Stimulated activated CD4-positive, alpha-beta T cell treated with anti-CD3 and anti-CD28 coated beads, Interleukin-1b, Interleukin-23, amount 100 ng/mL, for 1 hour (primary cell): Measurements from ENCODE around the gene KCTD1.
"Not testable (repeated sequence)": the region's sequence is repeated elsewhere in the genome, so short reads cannot be mapped to it uniquely, and the experiment has no call there.

Source experiments
- DNase-seq, 2 donors: peaks; one replicate each; pipeline ENCODE4 v3.0.0-alpha.2; 2020; ENCODE audit warnings: low read depth in 2 of 2

The KCTD1 gene

DNA sequence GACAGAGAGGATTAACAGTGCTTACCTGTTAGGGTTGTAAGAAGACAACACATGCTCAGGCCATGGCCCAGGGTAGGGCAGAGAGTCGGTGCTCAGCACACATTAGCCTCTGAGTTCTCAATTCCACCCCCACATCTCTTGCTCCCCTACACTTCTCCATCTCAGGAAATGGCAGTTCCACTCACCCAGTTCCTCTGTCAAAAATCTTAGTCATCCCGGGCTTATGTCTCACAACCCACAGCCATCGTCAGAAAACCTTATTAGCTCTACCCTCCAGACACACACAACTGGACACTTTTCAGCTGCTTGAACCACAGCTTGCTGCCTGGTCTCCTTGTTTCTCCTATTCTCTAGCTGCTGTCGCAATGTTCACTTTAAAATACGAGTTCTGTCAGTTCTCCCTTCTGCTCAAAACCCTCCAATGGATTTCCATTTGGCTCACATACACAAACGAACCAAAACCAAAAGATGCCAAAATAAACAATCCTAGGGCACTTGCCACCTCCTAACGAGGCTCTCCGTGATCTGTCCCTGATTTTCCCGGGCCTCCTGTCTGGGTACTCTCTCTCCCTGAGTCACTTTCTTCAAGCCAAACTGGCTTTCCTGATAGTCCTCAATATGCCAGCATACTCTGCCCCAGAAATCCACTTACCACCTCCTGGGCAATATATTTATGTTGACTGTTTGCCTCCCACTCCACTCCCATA lies 89.7 kb downstream of the KCTD1 start:
- no peak for DNase-seq

DNA sequence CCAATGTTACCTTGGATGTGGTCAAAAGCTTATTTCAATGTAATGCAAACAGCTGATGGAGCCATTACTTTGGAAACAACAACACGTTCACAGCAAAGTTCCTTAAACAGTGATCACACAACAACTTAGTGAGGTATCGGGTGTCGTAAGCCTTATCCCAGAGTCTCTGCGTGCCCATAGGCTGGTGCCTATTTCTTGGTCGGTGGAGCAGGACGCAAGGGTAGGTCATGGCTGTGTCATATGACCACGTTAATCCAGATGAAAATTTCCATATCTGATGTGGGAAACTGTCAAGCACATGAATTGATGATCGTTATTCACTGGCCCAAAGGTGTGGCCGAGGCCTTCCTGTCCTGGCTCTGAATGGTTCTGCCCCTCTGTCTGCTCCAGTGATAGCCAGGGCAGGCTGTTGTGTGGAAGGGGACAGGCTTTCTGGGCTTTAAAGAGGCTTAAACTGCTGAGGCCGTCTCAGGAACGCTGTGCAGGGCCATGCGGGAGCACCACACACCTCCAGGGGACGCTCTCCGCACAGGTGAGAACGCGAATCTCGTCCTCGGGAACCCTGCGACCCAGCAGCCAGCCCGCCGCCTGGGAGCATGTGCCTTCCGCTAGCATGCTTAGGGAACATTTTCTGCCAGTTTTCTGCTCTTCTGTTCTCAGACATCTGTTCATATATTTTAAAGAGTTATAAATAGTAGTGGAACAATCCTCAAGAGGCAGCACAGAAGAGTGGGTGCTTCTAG lies 90.6 kb downstream of the KCTD1 start:
- no peak for DNase-seq

DNA sequence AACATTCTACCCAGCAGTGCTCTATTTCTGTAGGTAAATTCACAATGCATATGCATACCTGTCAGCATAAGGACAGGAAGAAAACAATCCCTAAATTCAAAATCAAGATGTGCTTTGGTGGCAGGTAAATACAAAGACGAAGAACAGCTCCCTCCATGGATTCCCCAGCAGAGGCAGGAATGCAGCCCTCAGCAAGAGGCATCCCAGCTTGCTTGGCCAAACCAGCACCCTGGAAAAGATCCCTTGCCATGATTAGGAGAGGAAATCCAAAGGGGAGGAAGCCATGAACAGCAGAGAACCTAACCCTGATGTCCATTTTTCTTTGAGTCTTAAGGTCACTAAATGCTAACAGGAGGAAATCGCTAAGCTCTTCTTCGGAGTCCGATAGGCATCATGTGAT lies 91.2 kb downstream of the KCTD1 start:
- DNase-seq: no peak

DNA sequence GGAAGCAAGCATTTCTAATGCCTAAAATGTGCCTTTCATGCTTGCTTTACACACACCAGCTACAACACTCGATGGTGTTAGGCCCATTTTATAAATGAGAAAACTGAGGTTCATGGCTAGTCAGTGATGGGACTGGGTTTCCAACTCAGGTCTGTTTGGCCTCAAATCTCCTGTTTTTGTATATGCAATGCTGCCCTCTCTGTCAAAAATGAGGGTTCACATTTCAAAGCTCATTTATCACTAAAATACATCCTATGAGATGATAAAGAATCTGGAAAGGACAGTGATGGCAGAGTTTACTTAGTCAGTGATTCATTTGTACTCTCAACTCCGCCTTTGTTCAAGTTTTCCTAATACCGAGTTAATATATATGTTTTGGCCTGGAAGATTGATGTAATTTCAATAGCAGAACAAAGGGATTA lies 92.3 kb downstream of the KCTD1 start:
- no peak for DNase-seq

DNA sequence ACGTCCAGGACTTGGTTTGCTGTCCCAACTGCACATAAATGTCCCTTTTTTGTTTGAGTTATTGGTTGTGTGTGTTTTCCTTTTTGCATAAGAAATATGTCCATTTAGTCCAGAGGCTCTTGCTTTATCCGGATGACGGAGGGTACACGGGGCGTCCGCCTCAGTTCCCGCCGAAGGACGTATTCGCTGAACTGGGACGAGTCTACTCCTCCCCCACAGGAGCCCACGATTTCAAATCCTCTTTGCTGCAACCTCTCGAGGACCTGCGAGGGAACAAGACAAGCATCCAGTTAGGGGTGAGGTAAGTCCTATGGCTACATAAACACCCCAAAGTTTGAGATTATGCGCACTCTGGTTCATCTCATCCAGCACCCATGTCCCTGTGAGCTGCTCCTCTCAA lies 92.7 kb downstream of the KCTD1 start:
- no peak for DNase-seq

DNA sequence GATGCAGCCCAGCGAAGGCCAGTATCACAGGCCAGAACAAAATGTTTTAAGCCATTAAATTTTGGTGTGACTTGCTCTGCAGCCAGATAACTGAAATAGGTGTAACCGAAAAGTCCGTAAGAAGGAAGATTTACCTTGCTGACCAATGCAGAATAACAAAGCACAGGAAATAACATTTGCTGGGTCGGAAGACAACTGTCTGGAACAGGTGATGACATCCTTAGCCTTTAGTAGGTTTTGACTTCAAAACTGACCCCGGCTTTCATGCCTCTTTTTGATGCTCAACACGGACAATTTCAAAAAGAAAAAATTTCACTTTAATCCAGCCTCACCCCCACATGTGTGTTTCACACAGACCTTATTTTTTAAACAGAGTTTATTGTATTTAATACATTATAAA lies 93.7 kb downstream of the KCTD1 start:
- no peak for DNase-seq

DNA sequence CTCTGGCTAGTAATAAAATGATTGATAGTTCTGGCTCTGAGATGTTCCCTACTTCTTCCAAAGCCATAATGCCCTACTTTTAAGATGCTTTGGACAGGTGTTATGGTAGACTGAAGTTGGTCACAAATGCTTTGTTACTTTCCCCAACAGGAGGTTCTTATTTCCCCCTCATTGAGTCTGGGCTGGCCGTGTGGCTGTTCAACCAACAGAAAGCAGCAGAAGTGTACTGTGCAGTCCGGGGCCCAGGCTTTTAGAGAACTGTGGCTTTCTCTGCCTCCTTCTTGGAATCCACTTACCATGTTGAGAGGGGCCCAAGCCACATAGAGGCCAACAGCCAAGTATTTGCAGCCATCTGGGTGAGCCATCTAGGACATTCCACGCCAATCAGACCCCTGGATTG lies 94.2 kb downstream of the KCTD1 start:
- DNase-seq: no peak

DNA sequence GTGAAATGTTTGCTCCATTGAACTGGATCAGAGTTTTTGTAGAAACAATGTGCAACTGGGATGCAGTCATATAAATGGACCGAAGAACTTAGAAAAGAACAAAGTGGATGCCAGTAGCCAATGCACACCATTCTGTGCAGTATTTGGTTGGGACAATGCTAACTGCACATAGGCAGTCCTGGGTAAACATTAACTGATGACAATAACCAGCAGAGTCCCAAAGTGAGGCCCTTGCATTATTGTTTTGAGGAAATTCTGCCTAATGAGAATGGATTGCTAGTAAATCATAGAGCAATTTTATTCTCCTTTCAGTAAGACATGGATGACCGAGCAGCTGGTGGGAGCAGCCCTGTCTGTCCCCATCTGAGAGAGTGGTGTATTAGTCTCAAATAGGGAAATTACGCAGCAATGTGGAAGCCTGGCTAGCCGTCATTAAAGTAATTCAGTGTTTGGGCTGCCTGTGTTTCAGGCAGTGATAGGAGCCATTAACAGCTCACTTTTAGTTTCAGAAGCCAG lies 94.9 kb downstream of the KCTD1 start:
- DNase-seq: no peak

DNA sequence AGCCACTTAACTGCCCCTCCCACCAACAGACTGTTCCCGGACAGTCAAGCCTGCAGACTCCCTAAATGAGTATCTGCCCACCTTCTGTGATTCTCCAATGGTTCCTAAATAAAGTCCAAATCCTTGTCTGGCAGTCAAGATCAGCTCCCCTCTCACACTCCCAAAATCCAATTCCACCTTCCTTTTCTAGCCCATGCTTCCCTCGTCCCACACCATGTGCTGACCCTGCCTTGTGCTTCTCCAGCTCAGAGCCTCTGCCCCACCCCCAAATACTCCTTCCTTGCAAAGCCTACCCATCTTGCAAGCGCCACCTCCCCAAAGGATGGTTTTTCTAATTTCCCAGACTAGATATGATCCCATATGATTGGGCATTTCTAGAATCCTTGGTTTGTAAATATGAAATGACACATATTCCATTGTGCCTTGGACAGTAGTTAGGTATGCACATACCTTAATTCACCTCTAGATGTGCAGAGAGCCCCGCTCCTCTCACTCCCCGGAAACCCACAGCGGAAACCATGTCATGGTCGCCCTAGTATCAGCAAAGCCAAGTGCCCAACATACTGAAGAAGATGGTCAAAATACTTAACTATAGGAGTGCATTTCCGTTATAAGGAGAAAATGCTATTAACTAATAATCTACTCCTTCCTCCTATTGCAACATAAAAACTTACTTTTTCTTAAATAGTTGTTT lies 97.2 kb downstream of the KCTD1 start:
- DNase-seq: no peak

DNA sequence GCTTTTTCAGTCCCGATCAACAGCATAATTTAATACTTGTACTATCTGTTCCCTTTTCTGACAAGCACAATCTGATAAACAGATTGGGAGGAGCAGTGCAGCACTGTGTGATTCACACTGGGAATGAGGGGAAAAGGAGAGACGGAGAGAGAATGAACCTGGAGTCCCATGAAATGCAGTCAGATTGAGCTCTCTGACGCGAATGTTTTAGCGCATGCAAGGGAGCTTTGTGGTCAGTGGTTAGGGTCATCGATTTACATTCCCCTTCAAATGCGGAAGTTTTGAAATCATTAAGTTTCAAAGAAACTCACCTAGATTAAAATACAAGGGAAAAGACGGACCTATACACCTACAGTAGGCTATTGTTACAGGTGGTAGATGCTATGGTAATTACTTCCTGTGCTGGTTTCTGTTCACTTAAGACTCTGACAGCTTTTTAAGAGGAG lies 99.6 kb downstream of the KCTD1 start:
- no peak for DNase-seq

DNA sequence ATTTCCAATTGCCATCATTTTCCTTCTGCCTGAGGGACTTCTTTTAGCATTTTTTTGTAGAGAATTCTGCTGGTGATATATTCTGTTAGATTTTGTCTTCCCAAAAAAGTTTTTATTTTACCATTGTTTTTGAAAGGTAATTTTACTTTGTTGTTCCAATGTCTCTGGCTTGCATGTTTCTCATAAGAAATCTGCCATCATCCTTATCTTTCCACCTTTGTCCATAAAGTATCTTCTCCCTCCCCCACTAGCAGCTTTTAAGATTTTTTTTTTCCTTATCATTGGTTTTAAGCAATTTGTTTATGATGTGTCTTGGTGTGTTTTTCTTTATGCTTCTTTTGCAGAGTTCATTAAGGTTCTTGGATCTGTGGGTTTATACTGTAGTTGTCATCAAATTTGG lies 104.5 kb downstream of the KCTD1 start:
- DNase-seq: no peak

DNA sequence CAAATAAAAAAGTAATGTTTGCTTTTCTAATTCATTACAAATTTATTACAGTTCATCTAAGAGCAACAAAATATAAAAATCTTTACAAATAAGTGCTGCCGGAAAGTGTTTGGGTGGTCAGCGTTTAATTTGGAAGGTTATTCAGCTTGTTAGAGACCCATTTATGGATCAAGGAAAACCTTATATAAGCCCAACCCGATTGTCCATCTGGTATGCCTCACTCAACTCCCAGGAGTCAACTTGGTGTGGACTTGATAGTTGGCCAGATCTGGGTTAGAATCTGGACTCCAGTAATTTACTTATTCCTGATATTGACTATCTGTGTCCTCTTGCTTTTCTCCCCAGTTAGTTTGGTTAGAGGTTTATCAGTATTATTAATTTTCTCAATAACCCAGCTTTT lies 106.2 kb downstream of the KCTD1 start:
- no peak for DNase-seq

DNA sequence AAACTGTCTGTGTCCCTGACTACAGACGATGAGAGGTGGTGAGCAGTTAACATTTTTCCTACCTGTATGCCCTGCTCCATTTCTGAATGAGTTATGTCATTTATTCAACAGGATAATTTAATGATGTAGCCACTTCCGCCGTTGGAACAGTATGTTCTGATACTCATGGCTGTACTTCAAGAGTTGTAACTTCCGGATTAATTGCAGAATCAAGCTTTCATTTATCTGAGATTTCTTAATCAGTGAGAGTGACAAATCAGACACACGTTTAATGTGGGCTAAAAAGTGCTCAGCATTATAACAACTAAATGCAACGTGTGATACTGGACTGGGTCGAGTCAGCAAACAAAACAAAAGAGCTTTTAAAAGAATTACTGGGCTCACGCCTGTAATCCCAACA lies 107.7 kb downstream of the KCTD1 start:
- DNase-seq: no peak

DNA sequence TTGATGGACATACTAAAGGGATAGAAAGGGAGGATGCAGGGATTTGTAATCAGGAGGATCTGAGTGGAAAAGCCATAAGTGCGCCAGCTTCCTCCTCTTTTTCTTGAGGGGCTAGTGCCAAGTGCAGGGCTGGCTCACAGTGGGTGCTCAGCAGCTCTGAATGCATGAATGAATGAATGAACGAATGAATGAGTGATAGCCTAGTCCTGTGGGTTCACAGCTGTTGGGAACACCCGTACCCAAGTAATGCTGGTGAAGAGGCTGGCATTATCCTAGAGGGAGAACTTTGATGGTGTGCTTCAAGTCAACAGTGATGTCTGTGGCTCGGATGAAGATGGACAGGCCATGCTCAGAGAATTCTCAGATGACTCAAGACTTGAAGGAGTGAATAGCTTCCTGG lies 108.8 kb downstream of the KCTD1 start:
- no peak for DNase-seq

DNA sequence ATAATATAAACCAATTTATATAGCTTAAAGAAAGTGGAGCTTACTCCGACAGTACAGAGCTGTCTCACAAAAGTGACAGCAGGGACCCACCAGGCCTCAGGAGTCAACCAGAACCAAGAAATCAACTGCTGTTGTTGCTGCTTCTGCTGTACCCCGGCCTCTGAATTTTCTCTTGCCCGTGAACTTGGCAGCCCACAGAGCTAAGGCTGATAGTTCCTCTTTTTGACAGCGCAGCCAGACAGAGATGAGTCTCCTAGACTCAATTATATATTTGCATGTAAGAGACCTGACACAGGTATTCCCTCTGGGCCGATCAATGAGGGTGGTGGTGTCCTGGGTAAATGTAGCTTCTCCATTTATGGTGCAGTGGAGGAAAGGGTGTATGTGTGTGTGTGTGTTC lies 109.4 kb downstream of the KCTD1 start:
- DNase-seq: no peak

DNA sequence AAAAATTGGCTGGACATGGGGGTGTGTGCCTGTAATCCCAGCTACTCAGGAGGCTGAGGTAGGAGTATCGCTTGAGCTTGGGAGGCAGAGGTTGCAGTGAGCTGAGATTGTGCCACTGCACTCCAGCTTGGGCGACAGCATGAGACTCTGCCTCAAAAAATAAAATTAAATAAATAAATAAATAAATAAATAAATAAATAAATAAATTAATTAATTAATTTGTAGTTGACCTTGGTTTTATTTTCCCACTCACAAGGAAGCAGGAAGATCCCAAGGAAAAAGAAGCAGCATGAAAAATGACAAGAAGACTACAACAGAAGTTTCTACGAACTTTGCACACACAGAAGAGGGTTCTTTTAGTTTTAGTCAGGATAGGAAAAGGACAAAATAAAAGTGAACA lies 110.7 kb downstream of the KCTD1 start:
- DNase-seq: not testable (repeated sequence)

DNA sequence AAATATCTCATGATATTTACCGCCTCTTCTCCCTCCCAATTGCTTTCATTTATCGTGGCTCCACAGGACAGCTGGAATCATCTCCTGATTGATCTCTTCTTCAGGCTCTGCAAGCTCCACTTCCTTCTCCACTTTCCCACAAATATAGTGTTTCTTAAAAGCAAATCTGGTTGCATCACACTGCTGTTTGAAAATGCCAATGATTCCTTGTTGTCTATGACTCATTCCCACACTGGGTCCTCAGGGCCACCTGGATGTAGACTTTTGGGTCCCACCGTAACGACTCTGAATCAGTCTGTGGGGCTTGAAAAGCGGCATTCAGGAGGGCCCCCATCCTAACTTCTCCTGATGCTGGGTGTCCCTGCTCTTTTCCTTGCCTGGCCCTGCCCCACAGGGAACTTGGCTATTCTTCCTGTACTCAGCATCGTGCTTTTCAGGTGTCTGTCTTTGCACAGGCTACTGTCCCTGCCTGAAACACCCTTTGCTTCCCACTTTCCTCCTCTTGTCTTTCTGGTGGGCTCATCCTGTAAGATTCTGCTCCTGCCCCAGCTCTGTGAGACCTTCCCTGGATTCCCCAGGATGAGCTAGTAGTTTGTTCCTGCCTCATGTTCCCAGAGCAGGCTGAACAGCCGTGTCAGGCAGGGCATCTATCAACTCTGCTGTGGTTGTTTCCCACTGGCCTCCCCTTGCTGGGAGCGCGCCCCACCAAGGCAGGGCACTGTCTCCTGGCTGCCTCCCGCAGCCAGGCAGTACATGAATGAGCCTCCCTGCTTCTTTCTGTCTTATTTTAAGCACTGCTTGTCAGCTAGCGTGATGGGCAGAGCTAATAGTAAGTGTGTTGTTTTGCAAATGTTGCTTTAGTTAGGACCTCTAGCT lies 111.9 kb downstream of the KCTD1 start:
- no peak for DNase-seq

DNA sequence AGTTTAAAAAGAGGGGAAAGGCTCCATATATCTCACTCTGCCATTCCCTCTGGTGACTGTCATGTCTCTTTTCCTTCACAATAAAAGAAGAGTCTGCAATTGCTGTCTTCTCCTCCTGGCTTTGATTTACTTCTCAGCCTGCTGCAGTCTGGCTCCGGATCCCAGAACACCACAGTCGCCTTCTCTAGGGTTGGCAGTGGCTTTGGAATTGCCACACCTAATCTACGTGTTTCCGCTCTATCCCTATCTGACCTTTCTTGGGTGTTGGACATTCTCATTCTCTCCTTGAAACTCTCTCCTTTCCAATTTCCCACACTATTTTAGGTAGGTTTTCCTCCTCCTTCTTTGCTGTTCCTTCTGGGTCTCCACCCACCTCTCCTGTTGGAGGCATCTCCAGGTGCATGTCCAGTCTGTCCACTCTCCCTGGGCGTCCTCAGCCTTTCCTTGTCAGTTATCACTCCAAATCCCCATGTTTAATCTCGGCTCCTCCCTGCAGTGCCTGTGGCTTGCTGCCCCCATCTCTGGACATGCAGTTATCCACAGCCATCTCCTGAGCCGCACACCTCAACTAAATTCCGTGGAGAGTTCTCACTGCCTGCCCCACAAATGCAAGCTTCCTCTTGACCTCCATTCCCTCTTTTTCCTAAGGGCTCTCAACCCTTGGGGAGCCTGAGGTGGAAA lies 112.8 kb downstream of the KCTD1 start:
- DNase-seq: no peak

DNA sequence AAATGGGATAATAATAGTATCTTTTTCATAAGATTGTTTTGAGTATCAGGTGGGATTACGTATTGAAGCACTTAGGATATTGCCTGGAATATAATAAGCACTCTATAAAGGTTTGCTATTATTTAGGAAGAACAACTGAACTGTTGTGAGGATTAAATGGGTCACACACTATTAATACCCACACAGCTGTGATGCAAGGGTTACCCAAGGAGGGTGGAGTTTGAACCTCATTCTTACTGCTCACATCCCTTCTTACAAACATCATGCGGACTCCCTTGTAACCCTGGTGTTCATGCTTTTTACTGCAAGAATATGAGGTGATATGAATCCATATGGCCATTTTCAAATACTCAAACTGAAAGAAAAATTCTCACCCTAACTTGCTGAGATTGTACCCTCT lies 113.5 kb downstream of the KCTD1 start:
- no peak for DNase-seq

DNA sequence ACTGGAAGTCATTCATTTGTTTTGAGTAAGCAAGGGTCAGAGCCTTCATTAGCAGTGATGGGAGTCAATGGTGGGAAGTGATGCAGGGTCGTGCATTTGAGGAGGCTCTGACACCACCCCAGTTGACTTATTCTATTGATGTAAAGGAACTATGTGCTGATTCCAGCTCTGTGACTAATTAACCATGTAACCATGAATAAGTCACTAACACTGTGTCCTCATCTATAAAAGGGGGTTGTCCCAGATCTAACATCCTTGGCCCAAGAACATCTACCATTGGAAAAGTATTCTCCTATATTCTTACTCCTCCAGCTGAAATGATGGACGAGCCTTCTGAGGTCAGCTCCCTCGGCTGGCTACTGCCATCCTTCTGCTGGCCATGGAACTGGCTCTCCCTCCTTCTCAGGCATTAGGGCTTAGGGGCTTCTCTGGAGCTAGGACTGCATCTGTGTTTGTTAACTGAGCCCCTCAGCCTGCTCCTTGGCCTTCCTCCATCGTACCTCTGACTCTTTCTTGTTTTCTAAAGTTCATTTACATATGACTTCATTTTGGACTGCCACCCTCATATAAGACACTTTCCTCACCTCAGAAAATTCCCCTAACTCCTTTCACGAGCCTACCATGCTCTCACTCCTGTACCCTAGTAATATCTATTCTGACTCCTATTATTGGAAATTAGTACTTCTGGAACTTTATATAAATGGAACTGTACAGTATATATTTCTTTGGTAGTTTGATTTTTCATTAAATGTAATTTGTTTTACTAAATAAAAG lies 115.5 kb downstream of the KCTD1 start:
- no peak for DNase-seq
